ENCODE results near the gene PSME3IP1.

PSME3IP1 gene

GRCh38 chr16:57141822-57142631 lies 43.8 kb downstream of the PSME3IP1 start:
- ATAC-seq, result peak; percentile 53 to 65

GRCh38 chr16:57140931-57141668 lies 44.7 kb downstream of the PSME3IP1 start:
- no peak for ATAC-seq

- ATAC-seq, result no peak
These were observed 47.4 kb downstream of the PSME3IP1 start for GRCh38 chr16:57138281-57138935.

- ATAC-seq, result no peak
These were observed 48.1 kb downstream of the PSME3IP1 start for GRCh38 chr16:57137566-57138273.

DNA sequence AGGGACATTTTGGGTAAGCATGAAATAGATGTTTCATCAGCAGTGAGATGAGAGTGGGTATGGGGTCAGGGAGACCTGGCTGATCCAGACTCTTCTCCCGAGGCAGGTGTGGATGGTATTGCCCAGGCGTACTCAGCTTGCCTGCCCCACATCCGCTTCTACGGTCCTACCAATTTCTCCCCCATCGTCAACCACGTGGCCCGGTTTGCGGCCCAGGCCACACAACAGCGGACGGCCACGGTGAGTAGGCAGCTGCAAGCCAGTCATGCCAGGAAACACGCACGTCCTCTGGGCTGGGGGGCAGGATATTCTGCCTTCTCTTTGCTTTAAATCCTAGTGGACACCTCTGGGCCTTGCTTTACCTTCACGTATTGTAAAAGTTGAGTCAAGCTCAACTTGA lies 48.8 kb downstream of the PSME3IP1 start:
- no peak for ATAC-seq

- peak; percentile 28 to 48 for ATAC-seq
These were observed 50.9 kb downstream of the PSME3IP1 start for GRCh38 chr16:57134982-57135381.

GRCh38 chr16:57133886-57134285 lies 52.0 kb downstream of the PSME3IP1 start:
- ATAC-seq, result peak; percentile 60 to 75

DNA sequence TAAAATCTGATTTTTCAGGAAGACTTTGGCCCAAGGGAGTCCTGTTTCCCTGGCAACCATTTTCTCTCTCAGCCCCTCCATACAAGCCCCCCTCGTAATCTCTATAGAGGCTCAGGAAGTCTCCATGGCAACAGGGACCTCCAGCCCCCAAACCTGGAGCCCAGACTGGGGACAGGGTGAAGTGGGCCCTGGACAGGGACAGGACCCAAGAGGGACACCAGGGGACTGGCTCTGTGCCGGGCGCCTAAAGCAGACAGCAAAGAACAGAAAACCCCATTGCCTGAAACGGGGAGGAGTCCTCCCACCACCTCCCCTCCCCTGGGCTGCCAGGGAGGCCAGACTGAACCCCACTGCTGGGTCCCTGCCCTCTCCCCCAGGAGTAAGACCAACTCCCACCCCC lies 52.8 kb downstream of the PSME3IP1 start:
- ATAC-seq, result no peak

DNA sequence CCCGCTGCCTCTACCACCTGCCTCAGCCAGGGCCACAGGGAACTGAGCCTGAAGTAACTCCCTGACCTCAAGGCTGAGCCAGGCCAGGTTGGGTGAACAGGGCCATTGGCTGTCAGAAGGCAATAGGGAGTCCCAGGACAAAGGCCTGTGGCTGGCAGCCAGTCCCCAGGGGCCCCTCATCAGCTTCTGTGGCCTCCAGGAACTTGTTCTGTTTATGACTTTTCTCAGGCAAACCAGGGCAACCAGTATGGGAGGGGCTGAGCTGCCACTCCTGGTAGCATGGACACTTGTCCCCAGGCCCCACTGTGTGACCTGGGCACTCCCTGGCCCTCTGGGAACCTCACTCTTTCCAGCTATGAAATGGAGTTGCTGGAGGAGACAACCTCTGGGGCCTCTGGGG lies 53.4 kb downstream of the PSME3IP1 start:
- no peak for ATAC-seq

DNA sequence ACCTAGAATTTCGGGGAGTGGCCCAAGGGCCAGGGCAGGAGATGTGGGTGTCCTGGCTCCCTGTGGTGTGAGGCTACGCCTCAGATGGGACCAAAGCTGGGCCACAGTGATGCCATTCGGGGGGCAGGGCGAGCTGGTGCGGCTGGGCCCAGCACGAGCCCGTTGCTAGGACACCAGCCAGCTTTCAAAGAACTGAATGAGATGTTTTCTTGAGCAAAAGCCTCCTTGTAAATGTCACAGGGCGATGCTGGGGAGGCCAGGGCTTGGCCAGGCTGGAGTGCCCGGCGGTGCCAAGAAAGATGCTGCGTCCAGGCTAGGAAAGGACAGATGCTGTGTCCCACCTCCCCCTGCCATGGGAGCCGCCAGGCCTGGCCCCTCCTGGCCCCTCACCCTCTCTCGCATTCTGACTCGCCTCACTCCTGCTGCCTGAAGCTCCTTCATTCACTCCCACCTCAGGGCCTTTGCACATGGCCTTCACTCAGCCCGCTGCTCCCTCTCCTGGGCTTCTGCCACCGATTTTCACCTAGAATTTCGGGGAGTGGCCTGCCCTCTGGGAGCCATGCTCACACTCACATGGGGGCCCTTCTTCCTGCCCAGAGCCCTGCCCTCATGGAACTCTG lies 54.4 kb downstream of the PSME3IP1 start:
- no peak for ATAC-seq

DNA sequence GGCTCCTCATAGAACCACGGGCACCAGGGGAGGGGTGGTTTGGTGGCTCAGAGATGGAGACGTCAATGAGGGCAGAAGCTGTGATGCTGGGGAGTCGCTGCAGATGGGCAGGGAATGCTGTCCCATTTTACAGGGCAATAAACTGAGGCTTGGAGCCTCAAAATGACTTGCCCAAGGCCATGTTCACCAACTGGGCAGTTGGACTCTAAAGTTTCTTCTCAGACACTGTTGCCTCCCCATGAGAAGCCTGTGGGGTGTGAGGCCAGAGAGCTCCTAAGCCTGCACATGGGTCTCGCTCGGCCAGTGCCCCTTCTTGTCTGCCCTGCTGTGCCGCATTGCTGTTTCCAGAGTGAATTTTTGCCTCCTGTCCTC lies 54.9 kb downstream of the PSME3IP1 start:
- ATAC-seq, result no peak

- ATAC-seq, result peak; percentile 79 to 83
These were observed 57.0 kb downstream of the PSME3IP1 start for GRCh38 chr16:57128771-57129389.

GRCh38 chr16:57127836-57128235 lies 58.0 kb downstream of the PSME3IP1 start:
- no peak for ATAC-seq

DNA sequence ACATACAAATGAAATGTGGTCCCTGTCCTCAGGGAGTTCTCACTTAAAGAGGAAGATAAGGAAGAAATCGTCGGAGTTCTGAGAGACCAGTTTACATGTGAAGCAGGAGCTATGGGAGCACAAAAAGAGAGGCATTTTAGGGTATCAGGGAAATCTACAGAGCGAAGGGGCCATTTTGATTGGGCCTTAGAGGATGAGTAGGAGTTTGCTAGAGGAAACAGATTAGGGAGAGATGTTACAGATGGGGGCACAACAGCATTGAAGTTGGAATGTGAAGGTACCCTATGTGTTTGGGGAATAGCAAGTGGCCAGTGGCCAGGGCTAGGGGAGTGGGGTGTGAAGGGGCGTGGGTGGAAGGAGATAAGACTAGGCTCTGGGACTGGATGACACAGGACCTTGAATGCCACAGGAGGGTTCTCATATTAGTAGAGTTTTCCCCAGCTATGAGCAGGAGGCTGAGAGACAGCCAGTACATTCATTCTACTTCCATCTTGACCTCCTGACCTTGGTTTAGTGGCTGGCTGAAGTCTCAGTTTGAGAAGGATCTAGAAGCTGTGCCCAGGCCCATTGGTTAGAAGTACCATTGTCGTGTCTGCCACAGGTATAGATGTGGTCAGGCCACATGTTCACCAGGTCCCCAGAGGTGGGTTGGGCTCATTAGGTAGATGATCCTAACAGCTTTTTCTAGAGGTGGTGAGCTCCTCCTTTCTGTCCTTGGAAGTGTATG lies 58.6 kb downstream of the PSME3IP1 start:
- ATAC-seq, result peak; percentile 32 to 33

DNA sequence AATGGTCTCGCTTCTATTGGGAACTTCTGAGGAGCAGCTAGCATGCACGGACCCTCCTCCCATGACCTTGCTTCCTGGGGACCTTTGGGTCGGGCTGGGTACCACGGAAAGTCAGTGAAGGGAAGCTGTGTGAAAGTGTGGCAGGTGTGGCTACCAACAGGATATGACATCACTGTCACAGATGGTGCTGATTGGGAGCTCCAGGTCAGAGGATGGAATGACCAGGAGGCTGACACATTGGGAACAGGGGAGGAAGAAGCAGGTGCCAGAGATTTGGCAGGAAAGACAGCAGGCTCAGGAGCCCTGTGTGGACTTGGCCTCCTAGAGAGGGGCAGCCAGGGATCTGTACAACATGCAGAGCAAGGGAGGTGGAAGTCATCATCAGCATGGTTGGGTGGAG lies 59.4 kb downstream of the PSME3IP1 start:
- no peak for ATAC-seq

DNA sequence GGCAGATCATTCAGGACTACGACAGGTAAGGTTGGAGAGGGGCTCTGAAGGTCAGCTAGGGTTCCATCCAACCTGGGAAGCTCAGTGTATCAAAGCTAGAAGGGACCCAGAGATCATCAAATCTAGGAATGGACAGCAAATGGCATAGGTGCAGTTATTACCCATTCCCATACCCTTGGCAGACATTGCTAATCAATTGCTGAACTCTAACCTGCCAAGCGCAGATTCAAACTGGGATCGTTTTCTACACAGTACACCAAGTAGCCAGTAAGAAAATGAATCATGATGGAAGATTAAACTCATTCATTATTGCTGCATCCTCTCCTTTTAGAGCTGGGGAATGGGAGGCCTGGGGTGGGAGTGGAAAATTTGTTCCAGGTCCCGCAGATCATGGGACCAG lies 59.9 kb downstream of the PSME3IP1 start:
- no peak for ATAC-seq

- ATAC-seq, result no peak
These were observed 60.5 kb downstream of the PSME3IP1 start for GRCh38 chr16:57125376-57125775.

GRCh38 chr16:57123974-57124674 lies 61.7 kb downstream of the PSME3IP1 start:
- ATAC-seq, result no peak

- ATAC-seq, result no peak
These were observed 62.4 kb downstream of the PSME3IP1 start for GRCh38 chr16:57123216-57123973.
